ENCODE results near the gene ENDOV. TPM values are rescaled to one million over a fixed set of nuclear protein-coding genes. Genes with fewer than 3 reads are reported as not detected.

ENDOV gene
- polyA plus RNA-seq, 1 experiment = 18.1 TPM

DNA sequence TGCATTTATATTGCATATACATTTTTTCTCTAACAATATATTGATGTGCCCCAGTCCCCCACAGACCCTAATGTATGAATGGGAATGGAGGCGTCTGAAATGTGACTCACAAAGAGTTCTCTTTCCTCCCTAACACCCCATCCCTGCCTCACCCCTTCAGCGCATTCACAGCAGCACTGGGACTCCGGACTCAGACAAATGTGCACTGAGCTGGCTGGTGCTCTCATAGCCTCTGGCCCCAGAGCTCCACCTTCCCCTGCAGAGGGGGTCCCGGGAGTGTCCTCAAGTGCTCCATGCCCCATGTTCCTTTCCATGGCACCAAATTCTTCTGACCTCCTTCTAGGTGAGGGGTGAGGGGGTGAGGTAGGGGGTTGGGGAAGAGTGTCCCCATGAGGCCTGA, 40.8 kb downstream of the ENDOV start:
- POLR2A ChIA-PET = no interaction called here
- H3K4me3 ChIP-seq (ENCODE audit: low read depth, low read length) = no peak overlapping the region; the same call in 1 of the 2 replicates

GRCh38 chr17:80456465-80457235, 41.7 kb downstream of the ENDOV start:
- Histone ChIP-seq H3K9me3 (ENCODE audit: control insufficient read depth, insufficient read depth, low read length) (peaks cover 6% of the 10 kb centered on the region; the same call in 1 of the 2 replicates), H3K27me3 (ENCODE audit: control insufficient read depth, insufficient read depth, low read length) (peaks cover 26% of the 10 kb centered on the region), H3K27ac (ENCODE audit: low read depth, low read length) (no peak overlapping the region), H3K4me3 (ENCODE audit: low read depth, low read length) (no peak overlapping the region)
- ChIA-PET CTCF (no interaction called here), POLR2A (no interaction called here)
- TF ChIP-seq, protein P1, sequence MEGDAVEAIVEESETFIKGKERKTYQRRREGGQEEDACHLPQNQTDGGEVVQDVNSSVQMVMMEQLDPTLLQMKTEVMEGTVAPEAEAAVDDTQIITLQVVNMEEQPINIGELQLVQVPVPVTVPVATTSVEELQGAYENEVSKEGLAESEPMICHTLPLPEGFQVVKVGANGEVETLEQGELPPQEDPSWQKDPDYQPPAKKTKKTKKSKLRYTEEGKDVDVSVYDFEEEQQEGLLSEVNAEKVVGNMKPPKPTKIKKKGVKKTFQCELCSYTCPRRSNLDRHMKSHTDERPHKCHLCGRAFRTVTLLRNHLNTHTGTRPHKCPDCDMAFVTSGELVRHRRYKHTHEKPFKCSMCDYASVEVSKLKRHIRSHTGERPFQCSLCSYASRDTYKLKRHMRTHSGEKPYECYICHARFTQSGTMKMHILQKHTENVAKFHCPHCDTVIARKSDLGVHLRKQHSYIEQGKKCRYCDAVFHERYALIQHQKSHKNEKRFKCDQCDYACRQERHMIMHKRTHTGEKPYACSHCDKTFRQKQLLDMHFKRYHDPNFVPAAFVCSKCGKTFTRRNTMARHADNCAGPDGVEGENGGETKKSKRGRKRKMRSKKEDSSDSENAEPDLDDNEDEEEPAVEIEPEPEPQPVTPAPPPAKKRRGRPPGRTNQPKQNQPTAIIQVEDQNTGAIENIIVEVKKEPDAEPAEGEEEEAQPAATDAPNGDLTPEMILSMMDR (IDR thresholded peaks at IDR 0.05; ENCODE audit: low read depth, low read length) = no peak
- no peak for DNase-seq (ENCODE audit: low read depth, low spot score)

More for the DNA sequence above, 40.8 kb downstream of the ENDOV start:
- no peak for DNase-seq (ENCODE audit: low read depth, low spot score)
- Histone ChIP-seq H3K27me3 (ENCODE audit: control insufficient read depth, insufficient read depth, low read length) (peaks cover 21% of the 10 kb centered on the region), H3K9me3 (ENCODE audit: control insufficient read depth, insufficient read depth, low read length) (peaks cover 13% of the 10 kb centered on the region; the same call in 1 of the 2 replicates), H3K27ac (ENCODE audit: low read depth, low read length) (no peak overlapping the region)
- TF ChIP-seq, protein P1 (IDR thresholded peaks at IDR 0.05; ENCODE audit: low read depth, low read length) = no peak
- CTCF ChIA-PET = interaction anchor here (0.7 to 1.0 kb wide), 2 partner anchors 300 to 439 kb away, joined by 3 to 12 read pairs; no protein-coding TSS in a partner anchor

GRCh38 chr17:80457236-80457856, 42.4 kb downstream of the ENDOV start:
- Histone ChIP-seq H3K27ac (ENCODE audit: low read depth, low read length) (no peak overlapping the region), H3K9me3 (ENCODE audit: control insufficient read depth, insufficient read depth, low read length) (peaks cover 6% of the 10 kb centered on the region; the same call in 1 of the 2 replicates), H3K4me3 (ENCODE audit: low read depth, low read length) (no peak overlapping the region), H3K27me3 (ENCODE audit: control insufficient read depth, insufficient read depth, low read length) (peaks cover 32% of the 10 kb centered on the region)
- TF ChIP-seq, protein P1 (IDR thresholded peaks at IDR 0.05; ENCODE audit: low read depth, low read length) = no peak
- ChIA-PET POLR2A (no interaction called here), CTCF (no interaction called here)
- no peak for DNase-seq (ENCODE audit: low read depth, low spot score)

DNA sequence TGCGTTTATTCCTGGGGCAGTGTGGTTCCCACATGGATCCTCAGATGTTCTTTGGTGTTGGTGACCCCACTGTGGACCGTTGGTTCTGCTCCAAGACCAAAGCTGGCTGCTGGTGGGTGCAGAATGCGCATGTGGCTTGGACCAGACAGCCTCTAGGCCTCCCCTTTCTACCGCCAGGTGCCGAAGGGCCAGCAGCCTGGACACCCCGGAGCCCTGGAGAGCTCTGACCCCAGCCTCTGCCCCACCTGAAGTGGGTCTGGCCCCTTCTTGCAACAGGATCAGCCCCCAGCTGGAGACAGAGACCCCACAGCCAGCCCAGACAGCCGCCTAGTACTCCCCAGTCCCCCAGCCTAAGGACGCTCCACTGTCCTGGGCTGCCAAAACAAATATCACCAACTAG, 43.0 kb downstream of the ENDOV start:
- TF ChIP-seq, protein P1 (IDR thresholded peaks at IDR 0.05; ENCODE audit: low read depth, low read length) = no peak
- POLR2A ChIA-PET = no interaction called here
- Histone ChIP-seq H3K27me3 (ENCODE audit: control insufficient read depth, insufficient read depth, low read length) (peaks cover 32% of the 10 kb centered on the region), H3K9me3 (ENCODE audit: control insufficient read depth, insufficient read depth, low read length) (peaks cover 6% of the 10 kb centered on the region; the same call in 1 of the 2 replicates), H3K4me3 (ENCODE audit: low read depth, low read length) (no peak overlapping the region), H3K27ac (ENCODE audit: low read depth, low read length) (no peak overlapping the region)
- CTCF ChIA-PET = no interaction called here
- DNase-seq (ENCODE audit: low read depth, low spot score) = no peak

DNA sequence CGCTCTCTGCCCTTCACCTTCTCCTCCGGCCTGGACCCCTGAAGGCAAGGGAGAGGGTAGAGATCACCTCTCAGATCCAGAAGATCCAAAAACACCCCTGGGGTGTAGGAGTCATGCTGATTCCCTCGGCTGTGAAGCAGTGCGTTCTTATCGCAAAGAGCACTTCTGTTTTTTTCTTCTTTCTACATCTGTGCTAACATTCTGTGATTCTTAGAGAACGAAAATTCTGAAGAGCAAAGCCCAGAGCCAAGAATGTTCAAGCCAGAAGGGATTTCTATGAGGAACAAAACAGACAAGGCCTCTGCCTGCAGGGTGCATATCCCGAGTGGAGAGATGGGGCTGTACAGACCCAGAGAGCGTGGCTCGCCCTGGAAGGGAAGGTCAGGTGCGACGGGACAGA, 44.3 kb downstream of the ENDOV start:
- CTCF ChIA-PET = no interaction called here
- H3K27me3 ChIP-seq (ENCODE audit: control insufficient read depth, insufficient read depth, low read length) = peaks cover 36% of the 10 kb centered on the region

More for the DNA sequence above, 44.3 kb downstream of the ENDOV start:
- Histone ChIP-seq H3K27ac (ENCODE audit: low read depth, low read length) (no peak overlapping the region), H3K4me3 (ENCODE audit: low read depth, low read length) (no peak overlapping the region), H3K9me3 (ENCODE audit: control insufficient read depth, insufficient read depth, low read length) (peaks cover under 1% of the 10 kb centered on the region; the same call in 1 of the 2 replicates)
- DNase-seq (ENCODE audit: low read depth, low spot score) = no peak
- POLR2A ChIA-PET = no interaction called here
- TF ChIP-seq, protein P1 (IDR thresholded peaks at IDR 0.05; ENCODE audit: low read depth, low read length) = no peak

Measured in AG04450 (cell line).